ENCODE results near the gene TRMT61A.

- TF ChIP-seq POLR2AphosphoS5 (IDR thresholded peaks at IDR 0.05; ENCODE audit: insufficient read depth, low read depth, low read length) (no peak), CTCF (IDR thresholded peaks at IDR 0.05; ENCODE audit: extremely low read depth in 1 of 2, insufficient read depth in 1 of 2, low read depth in 1 of 2, low read length in 2 of 2) (no peak), EZH2 (IDR thresholded peaks at IDR 0.05; ENCODE audit: borderline replicate concordance, low read depth, low read length, severe bottlenecking) (no peak), POLR2A (IDR thresholded peaks at IDR 0.05; ENCODE audit: low read depth, low read length) (no peak), MYC (IDR thresholded peaks at IDR 0.05; ENCODE audit: low read depth, low read length) (no peak), MAX (IDR thresholded peaks at IDR 0.05; ENCODE audit: insufficient read depth, insufficient read length) (no peak), FOS (IDR thresholded peaks at IDR 0.05; ENCODE audit: borderline replicate concordance, insufficient read depth, low read length) (no peak), JUN (IDR thresholded peaks at IDR 0.05; ENCODE audit: borderline replicate concordance, insufficient read depth, insufficient read length, low read depth) (no peak)
These were observed 19.0 kb downstream of the TRMT61A start for GRCh38 chr14:103547941-103548462.
